Ishikawa (cell line): ENCODE measurements around the gene SRSF4.

Experiments
- CEBPB ChIP-seq: IDR thresholded peaks from 2 replicates; pipeline ENCODE4 v1.6.1; 2012
- EP300 ChIP-seq: IDR thresholded peaks from 2 replicates; pipeline ENCODE4 v1.6.1; 2012; ENCODE audit warnings: borderline replicate concordance
- RAD21 ChIP-seq: IDR thresholded peaks from 2 replicates; pipeline ENCODE4 v1.6.1; 2012; ENCODE audit warnings: low read depth
- TAF1 ChIP-seq: IDR thresholded peaks from 2 replicates; pipeline ENCODE4 v1.6.1; 2012; ENCODE audit warnings: low read depth, mild to moderate bottlenecking
- TF ChIP-seq, protein P1 (sequence below): IDR thresholded peaks from 2 replicates; pipeline ENCODE4 v1.6.1; 2012

- TF ChIP-seq TAF1 (no peak), CEBPB (no peak), EP300 (no peak), RAD21 (no peak)
- TF ChIP-seq, protein P1, sequence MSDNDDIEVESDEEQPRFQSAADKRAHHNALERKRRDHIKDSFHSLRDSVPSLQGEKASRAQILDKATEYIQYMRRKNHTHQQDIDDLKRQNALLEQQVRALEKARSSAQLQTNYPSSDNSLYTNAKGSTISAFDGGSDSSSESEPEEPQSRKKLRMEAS, result no peak
Observed at GRCh38 chr1:29145739-29146437, 35.8 kb downstream of the SRSF4 start.
